GM19043 (cell line): ENCODE measurements around the gene OR2A5.
"Not testable (repeated sequence)": the region's sequence is repeated elsewhere in the genome, so short reads cannot be mapped to it uniquely, and the experiment has no call there.

Source experiments
- ATAC-seq: cut with Tn5 transposase; IDR thresholded peaks from one replicate; pipeline ENCODE4 v1.9.1; 2021; ENCODE audit warnings: low read depth; ENCODE audit not compliant: unreplicated experiment

Gene OR2A5

DNA sequence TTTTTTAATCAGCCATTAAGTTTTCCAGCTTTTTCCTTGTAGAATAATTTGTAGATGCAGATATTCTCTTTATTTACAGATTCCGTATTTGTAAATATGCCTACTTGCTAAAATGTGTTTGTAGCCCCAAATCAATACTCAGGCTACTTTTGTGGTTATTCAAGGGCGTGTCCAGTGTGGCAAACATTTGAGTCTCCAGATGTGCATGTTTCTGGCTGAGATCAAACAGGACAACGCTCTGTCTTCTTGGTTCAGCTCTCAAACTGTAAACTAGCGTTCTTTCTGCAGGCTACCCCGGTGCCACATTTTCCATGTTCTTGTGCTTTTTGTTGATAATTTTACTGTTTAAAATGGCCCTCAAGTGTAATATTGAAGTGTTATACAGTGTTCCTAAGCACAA lies 16.2 kb upstream of the OR2A5 start:
- ATAC-seq, result no peak

DNA sequence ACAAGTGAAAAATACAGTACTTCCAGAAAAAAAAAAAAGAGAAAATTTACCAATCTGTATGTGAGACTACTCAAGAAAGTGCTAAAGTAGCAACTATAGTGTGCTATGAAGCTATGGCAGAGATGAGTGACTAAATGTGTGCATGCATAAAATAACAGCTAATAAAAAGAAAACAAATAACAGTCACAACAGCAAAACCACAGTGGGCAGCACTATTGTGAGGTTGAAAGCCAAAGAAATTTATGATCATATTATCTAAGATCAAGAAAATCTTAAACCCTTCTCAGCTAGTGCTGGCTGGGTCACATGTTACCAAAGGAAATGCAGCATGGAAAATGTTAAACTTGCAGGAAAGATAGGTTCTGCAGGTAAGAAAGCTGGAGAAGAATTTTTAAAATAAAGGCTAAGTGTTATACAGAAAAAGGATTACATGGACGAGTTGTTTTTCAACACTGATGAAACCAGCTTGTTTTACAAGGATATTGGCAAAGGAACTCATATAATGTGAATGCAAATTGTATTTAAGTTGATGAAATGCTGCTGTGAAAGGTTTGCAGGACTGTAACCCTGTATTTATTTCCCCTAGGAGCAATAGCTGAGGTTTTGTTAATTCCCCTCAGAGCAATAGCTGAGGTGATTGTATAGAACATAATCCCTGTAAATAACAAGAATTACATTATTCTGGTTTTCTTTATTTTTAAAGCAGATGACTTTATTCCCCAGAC lies 15.6 kb upstream of the OR2A5 start:
- no peak for ATAC-seq

DNA sequence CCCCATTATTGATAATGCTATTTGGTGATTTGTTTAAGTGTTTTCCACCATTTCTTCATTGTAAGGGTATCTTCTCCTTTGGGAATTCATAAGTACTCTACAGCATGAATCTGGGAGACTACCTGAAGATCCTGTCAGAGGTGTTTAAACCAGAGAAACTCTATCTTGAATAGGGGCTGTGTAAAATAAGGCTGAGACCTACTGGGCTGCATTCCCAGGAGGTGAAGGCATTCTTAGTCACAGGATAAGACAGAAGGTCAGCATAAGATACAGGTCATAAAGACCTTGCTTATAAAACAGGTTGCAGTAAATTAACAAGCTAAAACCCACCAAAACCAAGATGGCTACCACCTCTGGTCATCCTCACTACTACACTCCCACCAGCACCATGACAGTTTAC lies 13.4 kb upstream of the OR2A5 start:
- ATAC-seq, result no peak

DNA sequence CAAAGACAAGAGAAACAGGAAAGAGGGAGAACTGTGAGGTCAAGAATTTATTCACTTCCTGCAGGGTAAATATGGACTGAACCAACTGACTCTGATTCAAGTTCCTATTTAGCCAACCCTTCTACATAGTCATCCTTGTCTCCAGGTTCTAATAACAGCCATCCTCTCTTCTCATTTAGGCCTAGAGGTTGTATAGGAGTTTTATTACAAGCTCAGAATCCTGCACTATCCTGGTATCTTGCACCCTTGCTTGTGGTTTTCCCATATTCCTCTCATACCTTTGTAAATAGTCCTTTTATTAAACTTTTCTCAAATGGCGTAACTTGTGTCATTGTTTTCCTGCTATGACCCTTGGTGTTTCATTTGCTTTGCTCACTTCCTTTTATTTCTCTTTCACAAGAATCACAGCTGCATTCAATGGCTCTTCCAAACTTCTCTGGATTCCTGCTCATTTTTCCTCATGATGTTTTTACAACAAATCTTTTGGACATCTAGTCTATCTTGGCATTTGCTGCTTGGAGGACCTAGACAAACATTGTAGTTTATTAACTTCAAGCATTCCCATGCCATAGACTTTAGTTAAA lies 12.4 kb upstream of the OR2A5 start:
- ATAC-seq, result no peak

DNA sequence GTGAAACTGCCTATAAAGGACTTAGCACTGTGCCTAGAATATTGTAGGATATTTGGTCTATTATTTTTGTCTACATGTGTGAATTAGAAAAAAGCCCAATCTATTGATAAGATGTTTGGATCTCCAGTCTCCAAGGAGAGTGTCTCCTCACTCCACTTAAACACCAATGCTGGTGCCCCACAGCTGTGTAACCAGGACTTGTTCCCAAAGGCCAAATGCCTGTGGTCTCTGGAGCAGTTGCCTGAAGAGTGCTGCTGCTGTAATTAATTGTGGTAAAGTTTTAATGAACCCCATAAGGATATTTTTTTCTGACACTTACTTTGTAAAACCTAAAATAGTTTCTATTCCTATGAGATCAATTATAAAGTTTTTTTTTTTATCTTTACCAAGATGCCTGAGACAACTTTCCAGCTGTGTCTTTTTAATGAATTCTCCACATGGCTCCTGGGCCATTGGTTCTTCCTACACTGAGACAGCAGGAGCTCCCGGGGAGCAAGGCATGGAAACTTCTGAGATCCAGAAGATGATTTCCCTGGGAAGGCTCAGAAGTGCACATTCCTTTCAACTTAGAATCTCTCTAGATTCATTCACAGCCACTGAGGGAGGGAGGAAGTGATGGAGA lies 11.2 kb upstream of the OR2A5 start:
- no peak for ATAC-seq

DNA sequence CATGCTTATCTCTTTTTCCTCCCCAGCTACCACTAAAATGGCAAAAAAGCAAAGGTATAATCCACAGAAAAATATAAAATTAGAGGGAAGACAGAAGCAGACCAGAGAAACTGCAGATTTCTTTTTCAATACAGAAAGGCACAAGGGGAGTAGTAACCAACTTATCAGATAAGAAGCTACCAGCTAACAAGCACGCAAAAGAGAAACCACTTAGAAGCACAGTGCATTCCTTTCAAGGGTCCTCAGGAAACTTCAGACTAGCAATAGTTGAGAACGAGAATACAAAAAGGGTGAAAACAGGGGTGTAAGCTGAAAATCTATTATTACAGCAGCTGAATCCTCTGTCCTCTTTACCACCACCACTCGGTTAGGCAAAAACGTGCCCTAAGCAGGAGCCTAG lies 9.9 kb upstream of the OR2A5 start:
- ATAC-seq, result no peak

DNA sequence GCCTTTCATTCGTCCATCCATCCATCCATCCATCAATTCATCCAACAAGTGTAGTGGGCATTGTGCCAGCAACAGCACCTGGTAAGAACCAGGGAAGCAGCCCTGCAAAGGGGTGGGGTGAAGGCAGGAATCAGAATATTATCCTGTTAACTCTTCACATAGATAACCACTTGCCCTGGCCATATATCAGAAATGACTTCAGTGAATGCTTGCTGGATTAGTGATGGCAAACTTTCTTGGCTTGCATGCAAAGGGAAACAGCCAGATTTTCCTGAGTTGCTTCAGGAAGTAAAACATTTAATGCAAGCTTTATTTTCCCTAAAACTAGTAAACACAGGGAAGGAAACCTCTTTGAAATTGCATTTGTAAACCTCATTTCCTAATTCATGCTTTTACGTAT lies 743 bp downstream of the OR2A5 start:
- ATAC-seq, result no peak

DNA sequence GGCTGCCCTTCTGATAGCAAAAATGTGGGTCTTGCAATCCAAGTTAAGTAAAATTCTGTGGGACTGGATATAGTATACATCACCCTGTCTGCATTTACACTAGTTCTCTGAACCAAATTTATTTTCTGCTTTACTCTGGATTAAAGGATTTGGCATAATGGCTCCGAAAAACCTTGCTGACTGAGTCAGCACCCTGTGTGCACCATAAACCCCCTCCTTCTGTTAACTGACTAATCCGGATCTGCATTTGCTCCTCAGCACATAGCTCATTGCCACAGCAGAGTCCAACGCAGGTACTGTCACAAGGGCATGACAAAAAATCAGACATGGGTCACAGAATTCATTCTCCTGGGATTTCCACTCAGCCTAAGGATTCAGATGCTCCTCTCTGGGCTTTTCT lies 1.3 kb downstream of the OR2A5 start:
- no peak for ATAC-seq

DNA sequence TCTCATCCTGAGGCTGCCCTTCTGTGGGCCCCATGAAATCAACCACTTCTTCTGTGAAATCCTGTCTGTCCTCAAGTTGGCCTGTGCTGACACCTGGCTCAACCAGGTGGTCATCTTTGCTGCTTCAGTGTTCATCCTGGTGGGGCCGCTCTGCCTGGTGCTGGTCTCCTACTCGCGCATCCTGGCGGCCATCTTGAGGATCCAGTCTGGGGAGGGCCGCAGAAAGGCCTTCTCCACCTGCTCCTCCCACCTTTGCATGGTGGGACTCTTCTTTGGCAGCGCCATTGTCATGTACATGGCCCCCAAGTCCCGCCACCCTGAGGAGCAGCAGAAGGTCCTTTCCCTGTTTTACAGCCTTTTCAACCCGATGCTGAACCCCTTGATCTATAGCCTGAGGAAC lies 2.1 kb downstream of the OR2A5 start:
- ATAC-seq, result not testable (repeated sequence)

DNA sequence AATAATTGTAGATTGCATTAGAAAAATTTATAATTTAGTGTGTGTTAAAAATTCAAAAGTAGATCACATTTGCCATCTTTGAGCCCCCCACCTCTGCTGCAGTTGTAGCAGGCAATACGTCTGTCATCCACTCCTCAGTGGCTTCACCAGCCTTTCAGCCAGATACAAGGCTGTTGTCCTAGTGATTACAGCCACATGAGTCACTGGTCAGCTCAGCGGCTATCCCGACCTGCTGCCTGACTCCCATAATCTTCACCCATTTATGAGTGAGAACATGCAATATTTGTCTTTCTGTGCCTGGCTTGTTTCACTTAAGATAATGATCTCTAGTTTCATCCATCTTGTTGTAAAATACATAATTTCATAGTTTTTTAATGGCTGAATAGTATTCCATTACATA lies 9.2 kb downstream of the OR2A5 start:
- ATAC-seq, result no peak

DNA sequence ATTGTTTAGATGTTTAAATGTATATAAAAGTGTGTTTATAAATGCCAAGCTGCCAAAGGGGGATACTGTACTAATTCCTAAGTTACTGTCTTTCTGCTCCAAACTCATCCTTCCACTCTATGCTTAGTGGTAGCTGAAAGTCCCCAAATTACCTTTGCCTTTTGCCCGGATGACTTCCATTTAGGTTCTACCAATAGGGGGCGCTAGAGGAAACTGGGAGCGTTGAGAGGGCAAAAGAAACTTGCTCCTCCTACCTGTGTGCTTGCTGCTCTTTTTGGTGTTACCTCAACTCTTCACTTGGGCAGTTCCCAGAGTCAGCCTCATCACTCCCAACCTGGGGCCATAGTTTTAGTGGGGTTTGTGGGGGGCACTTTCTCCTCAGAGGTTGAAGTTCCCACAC lies 15.0 kb downstream of the OR2A5 start:
- ATAC-seq, result no peak

DNA sequence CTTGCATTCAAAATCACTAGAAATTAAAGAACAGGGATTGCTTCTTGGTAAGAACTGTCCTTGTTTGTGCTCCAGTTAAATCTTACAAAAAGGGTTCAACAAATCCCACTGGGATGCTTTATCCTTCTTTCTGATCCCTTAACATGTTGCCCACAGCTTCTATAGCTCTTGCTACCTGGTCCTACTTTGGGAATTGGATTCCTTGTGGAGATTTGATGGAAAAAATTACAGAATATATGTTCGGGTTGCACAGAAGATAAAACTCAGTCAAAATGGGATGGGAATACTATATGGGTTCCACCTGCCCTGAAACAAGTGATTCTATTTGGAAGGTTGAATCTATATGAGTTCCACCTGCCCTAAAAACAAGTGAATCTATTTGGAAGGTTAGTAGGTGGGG lies 20.8 kb downstream of the OR2A5 start, which contains the start of gene OR2A25:
Gene OR2A25, plus strand, starts transcription at position 301 of the 400 bp plus-strand sequence. CDS start 4,409 bp downstream, outside the sequence.
- ATAC-seq, result no peak

DNA sequence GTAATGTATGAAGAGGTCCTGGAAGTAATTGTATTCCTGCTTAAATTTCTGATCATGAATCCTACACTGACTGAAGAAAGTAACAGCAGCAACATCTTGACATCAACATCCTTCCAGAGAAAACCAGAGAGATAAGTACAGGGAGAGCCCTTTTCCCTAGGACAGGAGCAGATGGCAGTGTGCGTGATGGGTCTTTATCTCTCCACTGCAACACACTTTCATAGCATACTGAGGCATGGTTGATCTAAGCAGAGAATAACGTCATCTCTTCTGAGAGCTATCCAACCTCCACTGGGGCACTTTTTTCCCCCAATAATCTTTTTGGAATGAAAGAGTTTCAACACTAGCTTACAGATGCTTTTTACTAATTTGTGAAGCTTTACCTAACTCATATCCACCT lies 21.2 kb downstream of the OR2A5 start:
- no peak for ATAC-seq

DNA sequence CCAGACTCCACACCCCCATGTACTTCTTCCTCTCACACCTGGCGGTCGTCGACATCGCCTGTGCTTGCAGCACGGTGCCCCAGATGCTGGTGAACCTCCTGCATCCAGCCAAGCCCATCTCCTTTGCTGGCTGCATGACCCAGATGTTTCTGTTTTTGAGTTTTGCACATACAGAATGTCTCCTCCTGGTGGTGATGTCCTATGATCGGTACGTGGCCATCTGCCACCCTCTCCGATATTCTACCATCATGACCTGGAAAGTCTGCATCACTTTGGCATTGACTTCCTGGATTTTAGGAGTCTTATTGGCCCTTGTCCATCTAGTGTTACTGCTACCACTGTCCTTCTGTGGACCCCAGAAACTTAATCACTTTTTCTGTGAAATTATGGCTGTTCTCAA lies 25.6 kb downstream of the OR2A5 start:
- no peak for ATAC-seq

DNA sequence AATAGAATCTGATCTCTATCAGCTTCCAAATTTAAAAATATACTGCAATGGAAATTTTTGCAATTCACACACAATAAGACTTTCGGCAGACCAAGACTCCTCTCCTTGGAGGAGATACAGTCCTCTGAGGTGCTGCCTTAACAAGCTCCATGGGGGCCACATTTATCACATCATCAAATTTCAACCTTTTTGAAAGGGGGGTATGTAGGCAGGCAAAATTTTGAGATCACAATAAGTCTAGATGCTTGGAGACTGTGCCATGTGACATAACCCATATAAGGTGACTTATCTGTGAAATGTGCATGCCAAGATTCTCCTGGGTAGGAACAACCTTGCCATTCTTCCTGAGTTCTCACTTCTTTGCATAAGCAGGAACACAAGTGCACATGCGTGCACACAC lies 37.2 kb downstream of the OR2A5 start, which contains the start of gene OR2A12:
Gene OR2A12, plus strand, starts transcription at position 301 of the 400 bp plus-strand sequence. CDS start 8,830 bp downstream, outside the sequence.
- no peak for ATAC-seq

DNA sequence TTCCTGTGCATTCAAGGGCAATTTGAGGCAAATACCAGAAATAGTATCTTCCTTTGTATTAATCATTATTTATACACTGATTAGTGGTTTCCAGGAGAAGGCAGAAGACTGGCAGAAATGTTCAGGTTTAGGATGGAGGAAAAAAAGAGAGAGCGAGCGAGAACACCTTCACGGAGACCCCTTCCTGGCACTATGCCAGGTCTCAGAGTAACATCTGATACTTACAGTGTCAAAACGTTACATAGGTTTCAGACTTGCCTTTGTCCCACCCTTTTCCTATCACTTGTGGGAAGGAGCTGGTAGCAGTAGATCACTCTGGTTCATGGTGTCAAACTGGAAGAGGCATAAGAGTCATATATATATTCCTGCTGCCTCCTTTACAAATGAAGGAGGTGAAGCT lies 38.0 kb downstream of the OR2A5 start:
- no peak for ATAC-seq

DNA sequence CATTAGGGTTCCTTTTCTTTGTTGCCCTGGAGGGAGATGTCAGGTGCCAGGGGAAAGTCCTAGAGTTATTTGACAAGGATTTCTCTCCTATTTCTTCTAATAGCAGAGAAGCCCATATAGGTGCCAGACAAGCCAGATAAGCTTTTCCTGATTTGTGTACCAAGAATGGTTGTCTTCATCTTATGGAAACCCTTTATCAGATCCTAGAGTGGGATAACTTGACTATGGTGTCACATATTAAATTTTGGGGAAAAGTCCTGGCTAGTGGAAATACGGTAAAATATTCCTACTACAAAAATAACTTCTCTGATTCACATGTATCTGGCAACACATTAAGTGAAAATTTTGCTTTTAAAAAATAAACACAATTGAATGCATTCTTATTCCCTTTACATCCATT lies 38.5 kb downstream of the OR2A5 start:
- no peak for ATAC-seq

DNA sequence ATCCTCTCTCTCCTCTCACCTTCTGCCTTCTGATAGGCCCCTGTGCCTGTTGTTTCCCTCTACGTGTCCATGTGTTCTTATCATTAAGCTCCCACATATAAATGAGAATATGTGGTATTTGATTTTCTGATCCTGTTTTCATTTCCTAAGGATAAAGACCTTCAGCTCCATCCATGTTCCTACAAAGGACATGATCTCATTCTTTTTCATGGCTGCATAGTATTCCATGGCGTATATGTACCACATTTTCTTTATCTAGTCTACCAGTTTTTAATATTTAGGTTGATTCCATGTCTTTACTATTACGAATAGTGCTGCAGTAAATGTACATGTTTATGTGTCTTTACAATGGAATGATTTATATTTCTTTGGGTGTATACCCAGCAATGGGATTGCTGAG lies 41.9 kb downstream of the OR2A5 start:
- ATAC-seq, result no peak

DNA sequence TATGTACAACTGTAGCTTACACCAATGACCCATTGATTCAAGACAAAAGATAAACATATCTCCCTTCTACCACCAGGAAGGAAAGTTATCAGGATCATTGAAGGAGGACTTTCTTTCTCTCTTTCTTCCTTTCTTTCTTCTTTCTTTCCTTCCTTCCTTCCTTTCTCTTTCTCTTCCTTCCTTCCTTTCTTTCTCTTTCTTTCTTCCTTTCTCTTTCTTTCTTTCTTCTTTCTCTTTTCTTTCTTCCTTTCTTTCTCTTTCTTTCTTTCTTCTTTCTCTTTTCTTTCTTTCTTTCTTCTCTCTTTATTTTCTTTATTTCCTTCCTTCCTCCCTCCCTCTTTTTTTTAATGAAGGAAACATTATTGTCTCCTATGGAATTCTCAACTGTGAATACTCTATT lies 50.0 kb downstream of the OR2A5 start:
- no peak for ATAC-seq

DNA sequence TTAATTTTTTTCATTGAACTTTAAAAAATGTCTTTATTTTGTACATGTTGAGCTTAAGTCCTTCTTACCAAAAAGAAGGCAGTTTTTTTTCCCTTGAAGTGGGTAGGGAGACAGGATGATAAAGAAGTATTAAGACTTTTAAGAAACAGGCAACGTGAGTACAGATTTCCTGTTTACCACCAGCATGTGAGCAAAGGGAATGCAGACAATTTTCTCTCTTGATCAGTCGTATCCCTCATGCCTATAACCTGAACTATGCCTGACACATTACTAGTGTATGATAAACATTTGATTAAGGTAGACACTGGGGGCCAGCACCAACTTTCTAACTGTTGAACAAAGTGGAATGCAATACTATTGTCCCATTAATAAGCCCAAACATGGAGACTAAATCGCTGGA lies 51.9 kb downstream of the OR2A5 start:
- ATAC-seq, result no peak

DNA sequence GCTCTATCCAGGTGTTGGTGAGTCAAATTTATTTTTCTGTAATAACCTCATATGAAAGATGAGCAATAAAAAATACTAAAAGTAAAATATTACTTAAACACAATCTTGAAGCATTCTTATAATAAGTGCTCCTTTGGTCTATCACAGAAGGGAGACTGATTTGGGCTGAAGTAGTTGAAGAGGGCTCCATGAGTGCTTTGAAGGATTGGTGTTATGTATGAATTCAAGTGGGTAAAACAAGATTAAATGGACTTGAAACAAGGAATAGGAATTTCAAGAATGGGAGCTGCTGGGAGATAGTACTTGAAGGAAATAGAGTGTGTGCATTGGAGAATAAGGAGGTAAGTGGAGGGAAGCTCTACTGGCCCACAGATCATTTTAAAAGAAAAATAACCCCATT lies 53.3 kb downstream of the OR2A5 start:
- ATAC-seq, result no peak

DNA sequence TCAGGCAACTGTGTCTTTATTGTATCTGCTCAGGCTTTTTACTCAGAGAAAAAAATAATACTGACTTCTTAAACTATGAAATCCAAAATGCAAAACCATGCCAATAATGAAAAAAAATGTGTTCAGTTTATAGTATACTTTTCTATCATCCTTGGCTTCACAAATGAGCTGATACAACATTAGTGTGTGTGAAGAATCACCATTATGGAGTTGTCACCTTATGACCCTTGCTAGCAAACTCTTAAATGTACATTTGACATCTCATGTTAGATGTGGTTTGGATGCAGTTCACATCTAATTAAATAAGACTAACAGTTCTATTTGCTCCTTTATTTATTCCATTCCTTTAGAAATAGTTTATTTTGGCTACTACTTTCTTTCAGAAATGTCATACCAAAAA lies 56.5 kb downstream of the OR2A5 start:
- ATAC-seq, result no peak
